ENCODE results near the gene YTHDF1. TPM values are rescaled to one million over a fixed set of nuclear protein-coding genes. Genes with fewer than 3 reads are reported as not detected.
A peak's percentile ranks its signal among the peaks of the same experiment; 100 is the strongest.

The YTHDF1 gene
- total RNA-seq, 2 experiments from 2014 or later, result 39.3 to 41.3 TPM

DNA sequence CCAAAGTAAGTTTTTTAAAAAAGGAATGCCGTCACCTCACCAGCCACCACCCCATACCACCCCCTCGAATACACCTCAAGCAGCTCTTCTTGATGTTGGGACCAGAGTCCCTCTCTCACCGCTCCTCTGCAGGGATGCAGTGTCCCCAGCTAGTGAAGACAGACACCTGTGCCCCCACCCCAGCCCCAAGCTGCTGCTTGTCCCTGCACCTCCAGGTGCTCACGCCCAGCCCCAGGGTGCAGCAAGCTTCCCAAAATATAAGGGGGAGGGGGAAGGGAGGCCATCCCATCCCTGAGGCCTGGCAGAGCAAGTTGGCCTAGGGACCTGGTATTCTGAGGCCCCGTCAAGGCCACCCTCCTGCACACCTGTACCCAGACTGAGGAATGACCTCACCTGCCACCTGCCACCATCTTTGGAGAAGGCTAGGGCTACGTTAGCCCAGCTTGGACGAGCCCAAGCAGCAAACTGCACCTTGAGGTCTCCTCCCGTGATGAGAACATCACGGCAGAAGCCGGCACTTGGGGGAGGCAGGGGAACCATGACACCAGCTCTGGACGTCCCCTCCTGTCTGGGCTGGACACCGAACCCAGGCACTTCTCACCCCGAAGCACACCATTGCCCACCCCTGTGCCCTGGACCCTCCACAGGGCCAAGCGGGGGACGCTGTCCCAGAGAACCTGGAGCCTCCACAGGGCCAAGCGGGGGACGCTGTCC is 25.9 kb downstream of the YTHDF1 start:
- CTCF ChIA-PET, result interaction anchor here (0.8 kb wide), 1 partner anchor 15 kb away, joined by 3 read pairs; no protein-coding TSS in a partner anchor
- peaks cover 3% of the 10 kb centered on the region for H3K36me3 Mint-ChIP-seq (ENCODE audit: low read depth)

DNA sequence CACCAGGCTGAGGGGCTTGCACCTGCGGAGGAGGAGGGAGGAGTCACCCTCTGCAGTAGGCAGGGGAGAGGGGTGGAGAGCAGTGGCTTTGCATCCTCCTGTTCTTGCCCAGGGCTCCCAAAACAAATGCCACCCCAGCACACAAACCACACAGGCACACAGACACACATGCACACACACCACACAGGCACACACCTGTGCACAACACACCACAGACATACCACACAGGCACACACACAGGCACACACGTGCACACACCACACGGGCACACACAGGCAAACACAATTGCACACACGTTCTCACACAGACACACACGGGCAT is 26.6 kb downstream of the YTHDF1 start:
- Mint-ChIP-seq H3K27me3 (no peaks in the 10 kb centered on the region), H3K4me1 (no peaks in the 10 kb centered on the region), H3K36me3 (ENCODE audit: low read depth) (no peaks in the 10 kb centered on the region), H3K4me3 (no peak overlapping the region), H3K9me3 (no peaks in the 10 kb centered on the region), H3K27ac (no peak overlapping the region)
- POLR2A ChIA-PET, result no interaction called here
- CTCF ChIA-PET, result no interaction called here
- no peak for DNase-seq

More for the DNA sequence above, 25.9 kb downstream of the YTHDF1 start:
- Mint-ChIP-seq H3K27ac (no peak overlapping the region), H3K4me1 (no peaks in the 10 kb centered on the region), H3K4me3 (no peak overlapping the region), H3K9me3 (no peaks in the 10 kb centered on the region), H3K27me3 (no peaks in the 10 kb centered on the region)
- no peak for DNase-seq
- POLR2A ChIA-PET, result no interaction called here

DNA sequence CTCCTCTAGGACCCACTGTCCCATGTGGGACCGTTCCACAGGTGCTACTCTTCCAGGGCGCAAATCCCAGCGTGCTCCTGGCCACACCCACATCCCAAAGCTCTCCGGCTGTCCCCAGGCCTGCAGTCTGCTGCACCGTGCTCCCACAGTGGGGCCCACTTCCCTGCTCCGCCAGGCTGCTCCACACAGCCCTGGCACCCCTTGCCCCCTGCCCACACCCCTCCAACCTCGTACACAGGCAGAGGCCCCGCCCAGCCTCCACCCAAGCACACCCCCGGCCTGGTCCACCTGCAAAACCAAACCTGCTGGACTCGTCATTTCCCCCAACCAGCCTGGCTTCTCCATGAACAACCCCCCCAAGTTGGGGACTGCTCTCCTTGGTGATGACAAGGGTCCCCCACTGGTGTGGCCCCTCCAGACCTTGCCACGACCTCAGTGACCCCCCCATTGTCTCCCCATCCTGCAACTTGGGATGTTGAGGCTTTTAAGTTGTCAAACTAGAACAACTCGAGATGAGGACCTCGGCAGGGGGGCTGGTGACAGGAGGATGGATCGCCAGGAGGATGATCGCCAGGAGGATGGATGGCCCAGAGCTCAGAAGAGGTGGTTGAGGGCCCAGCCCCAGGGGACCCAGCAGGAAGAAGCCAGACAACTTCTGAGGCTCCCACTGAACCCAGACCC is 27.1 kb downstream of the YTHDF1 start:
- ChIA-PET CTCF (no interaction called here), POLR2A (no interaction called here)
- H3K4me3 Mint-ChIP-seq, result no peak overlapping the region
- H3K27me3 Mint-ChIP-seq, result no peaks in the 10 kb centered on the region
- no peak for DNase-seq
- H3K9me3 Mint-ChIP-seq, result no peaks in the 10 kb centered on the region
- no peaks in the 10 kb centered on the region for H3K4me1 Mint-ChIP-seq
- H3K27ac Mint-ChIP-seq, result no peak overlapping the region
- no peaks in the 10 kb centered on the region for H3K36me3 Mint-ChIP-seq (ENCODE audit: low read depth)

DNA sequence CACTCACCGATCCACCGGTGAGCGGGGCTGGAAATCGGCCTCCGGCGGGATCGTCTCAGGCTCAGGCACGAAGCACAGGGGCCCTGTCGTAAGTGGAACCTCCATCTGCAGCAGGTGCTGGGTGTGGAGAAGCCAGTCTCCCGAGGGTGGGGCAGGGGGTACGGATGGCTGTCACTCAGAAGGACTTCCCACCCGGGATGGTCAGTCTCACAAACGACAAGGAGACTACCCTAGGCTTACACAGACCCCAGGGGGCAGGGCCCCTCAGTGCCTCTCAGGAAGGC is 27.8 kb downstream of the YTHDF1 start:
- Mint-ChIP-seq H3K4me3 (no peak overlapping the region), H3K27ac (no peak overlapping the region), H3K4me1 (no peaks in the 10 kb centered on the region), H3K27me3 (no peaks in the 10 kb centered on the region), H3K36me3 (ENCODE audit: low read depth) (no peaks in the 10 kb centered on the region), H3K9me3 (no peaks in the 10 kb centered on the region)
- DNase-seq, result no peak
- ChIA-PET CTCF (no interaction called here), POLR2A (no interaction called here)

DNA sequence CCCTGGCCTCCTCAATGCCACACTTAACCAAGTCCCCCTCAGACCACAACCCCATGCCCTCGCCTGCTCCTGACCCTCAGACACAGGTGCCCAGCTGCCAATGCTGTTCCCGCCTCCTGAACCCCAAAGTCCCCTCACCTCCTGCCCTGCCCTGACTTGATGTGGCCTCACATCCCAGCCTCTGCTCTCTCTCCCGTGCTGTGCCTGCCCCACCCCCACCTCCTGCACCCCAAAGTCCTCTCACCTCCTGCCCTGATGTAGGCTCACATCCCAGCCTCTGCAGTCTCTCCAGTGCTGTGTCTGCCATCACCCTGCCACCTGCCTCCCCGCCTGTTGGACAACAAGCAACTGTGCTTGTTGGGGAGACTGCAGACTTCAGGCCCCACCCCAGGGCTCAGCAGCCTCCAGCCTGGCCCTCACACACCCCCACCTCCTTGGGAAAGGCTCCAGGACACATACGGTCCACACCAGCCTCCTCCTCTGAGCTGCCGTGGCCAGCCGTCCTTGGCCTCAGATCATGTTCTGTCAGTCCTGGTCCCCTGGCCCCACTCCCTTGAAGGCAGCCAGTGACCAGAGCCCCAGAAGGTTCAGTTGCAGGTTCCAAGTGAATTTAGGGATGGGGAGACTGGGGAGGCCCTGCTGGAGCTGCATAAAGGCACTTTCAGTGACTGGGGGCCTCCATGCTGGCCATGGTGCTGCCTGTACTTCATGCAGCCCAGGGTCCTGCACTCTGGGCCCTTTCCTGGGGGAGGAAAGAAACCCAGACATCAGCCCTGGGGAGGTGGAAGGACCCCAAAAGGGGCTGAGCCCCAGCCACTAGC is 28.4 kb downstream of the YTHDF1 start:
- POLR2A ChIA-PET, result no interaction called here
- H3K4me1 Mint-ChIP-seq, result no peaks in the 10 kb centered on the region
- H3K4me3 Mint-ChIP-seq, result no peak overlapping the region
- H3K27me3 Mint-ChIP-seq, result no peaks in the 10 kb centered on the region
- CTCF ChIA-PET, result interaction anchor here (0.9 kb wide), 1 partner anchor 11 kb away, joined by 3 read pairs; no protein-coding TSS in a partner anchor
- H3K36me3 Mint-ChIP-seq (ENCODE audit: low read depth), result no peaks in the 10 kb centered on the region
- H3K27ac Mint-ChIP-seq, result no peak overlapping the region
- H3K9me3 Mint-ChIP-seq, result no peaks in the 10 kb centered on the region
- no peak for DNase-seq

DNA sequence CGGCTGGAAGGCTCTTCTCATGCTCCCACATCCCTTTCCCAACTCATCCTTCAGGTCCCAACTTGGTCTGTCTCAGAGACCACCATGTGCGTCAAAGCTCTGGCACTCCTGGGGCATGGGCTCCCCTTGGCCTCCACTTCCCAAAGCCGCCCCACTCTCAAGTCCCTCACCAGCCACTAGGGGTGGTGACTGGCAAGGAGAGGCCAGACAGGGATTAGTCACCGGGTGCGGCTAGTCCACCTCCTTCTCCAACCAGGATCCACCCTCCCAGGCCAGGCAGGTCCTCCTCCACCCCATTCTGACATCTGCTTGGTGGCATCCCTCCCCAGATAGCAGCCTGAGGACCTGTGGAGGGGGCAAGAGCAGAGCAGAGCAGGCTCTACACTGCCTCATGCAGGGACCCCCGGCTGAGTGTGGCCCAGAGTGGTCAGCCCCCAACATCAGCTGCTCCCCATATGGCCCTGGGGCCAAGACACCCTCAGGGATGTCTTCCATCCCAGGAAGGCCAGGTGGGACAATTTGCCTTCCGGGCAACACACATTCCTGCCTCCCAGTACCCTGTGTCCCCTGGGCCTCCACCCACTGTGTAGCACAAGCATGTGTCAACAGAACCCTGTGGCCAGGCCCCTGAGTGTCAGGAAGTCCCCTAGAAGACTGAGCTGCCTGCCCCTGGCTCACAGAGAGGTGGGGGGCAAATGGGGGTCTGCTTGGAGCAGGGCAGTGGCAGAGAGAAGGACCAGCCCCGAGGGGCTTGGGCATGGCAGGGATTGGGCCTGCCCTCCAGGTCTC is 29.2 kb downstream of the YTHDF1 start:
- Mint-ChIP-seq H3K9me3 (no peaks in the 10 kb centered on the region), H3K4me1 (no peaks in the 10 kb centered on the region), H3K27ac (no peak overlapping the region), H3K4me3 (no peak overlapping the region), H3K36me3 (ENCODE audit: low read depth) (no peaks in the 10 kb centered on the region), H3K27me3 (peaks cover 2% of the 10 kb centered on the region)
- ChIA-PET CTCF (interaction anchor here (0.9 kb wide), 1 partner anchor 11 kb away, joined by 3 read pairs; no protein-coding TSS in a partner anchor), POLR2A (no interaction called here)
- DNase-seq, result no peak

DNA sequence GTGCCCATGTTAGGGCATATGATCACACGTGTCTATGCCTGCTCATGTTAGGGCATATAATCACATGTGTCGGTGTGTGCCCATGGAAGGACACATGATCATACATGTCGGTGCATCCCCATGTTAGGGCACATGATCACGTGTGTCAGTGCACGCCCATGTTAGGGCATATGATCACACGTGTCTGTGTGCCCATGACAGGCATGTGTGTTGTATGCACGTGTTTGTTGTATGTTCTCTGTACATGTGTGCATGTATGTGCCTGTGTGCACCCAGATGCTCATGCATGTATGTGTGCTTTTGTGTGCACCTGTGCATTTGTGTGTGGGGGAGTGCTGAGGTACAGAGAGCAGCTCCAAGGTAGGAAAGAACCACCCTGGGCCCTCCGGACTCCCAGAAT is 29.8 kb downstream of the YTHDF1 start:
- Mint-ChIP-seq H3K27ac (no peak overlapping the region), H3K4me3 (no peak overlapping the region), H3K36me3 (ENCODE audit: low read depth) (no peaks in the 10 kb centered on the region), H3K4me1 (no peaks in the 10 kb centered on the region), H3K9me3 (no peaks in the 10 kb centered on the region), H3K27me3 (peaks cover 4% of the 10 kb centered on the region)
- CTCF ChIA-PET, result no interaction called here
- no peak for DNase-seq
- POLR2A ChIA-PET, result no interaction called here

DNA sequence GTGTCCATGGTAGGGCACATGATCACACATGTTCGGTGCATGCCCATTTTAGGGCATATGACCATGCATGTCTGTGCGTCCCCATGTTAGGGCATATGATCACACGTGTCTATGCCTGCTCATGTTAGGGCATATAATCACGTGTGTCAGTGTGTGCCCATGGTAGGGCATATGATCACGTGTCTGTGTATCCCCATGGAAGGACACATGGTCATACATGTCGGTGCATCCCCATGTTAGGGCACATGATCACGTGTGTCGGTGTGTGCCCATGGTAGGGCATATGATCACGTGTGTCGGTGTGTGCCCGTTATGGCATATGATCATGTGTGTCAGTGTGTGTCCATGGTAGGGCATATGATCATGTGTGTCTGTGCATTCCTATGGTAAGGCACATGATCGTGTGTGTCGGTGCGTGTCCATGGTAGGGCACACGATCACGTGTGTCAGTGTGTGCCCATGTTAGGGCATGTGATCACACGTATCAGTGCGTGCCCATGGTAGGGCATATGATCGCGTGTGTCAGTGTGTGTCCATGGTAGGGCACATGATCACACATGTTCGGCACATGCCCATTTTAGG is 30.6 kb downstream of the YTHDF1 start:
- no peaks in the 10 kb centered on the region for H3K4me1 Mint-ChIP-seq
- H3K4me3 Mint-ChIP-seq, result no peak overlapping the region
- CTCF ChIA-PET, result no interaction called here
- no peaks in the 10 kb centered on the region for H3K9me3 Mint-ChIP-seq
- H3K27ac Mint-ChIP-seq, result no peak overlapping the region
- peaks cover 9% of the 10 kb centered on the region for H3K27me3 Mint-ChIP-seq
- no peaks in the 10 kb centered on the region for H3K36me3 Mint-ChIP-seq (ENCODE audit: low read depth)
- no peak for DNase-seq
- POLR2A ChIA-PET, result no interaction called here

DNA sequence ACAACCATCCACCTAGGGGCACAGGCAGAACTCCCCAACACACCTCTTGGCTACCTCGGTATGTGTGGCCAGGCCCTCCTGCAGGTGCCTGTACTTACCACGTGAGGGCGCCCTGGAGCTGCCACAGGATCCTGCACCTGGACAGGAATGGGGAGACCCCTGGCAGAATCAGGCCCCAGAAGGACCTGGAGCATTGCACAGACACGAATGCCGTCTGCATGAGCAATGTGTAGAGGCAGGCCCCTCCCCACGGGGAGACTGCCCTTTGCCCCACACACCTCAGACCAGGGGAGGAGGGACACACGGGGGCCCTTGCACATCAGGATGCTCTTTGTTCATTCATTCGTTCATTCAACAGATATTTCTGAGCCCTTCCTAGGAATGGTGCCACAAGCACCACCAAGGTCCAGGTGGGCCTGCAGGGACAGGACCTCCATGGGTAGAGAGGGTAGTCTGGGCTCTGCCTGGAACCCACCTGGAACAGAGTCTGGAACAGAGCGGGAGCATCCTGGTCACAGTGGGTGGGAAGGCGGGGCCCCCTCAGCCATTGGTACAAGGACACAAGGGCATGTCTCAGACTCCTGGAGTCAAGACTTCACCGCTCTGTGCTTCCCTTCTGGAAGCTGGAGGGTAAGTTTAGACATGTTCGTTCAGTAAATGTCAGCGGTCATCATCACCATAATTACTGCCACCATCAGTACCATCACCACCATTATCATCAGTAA is 32.3 kb downstream of the YTHDF1 start:
- H3K4me3 Mint-ChIP-seq, result no peak overlapping the region
- H3K27ac Mint-ChIP-seq, result no peak overlapping the region
- H3K27me3 Mint-ChIP-seq, result peaks cover 19% of the 10 kb centered on the region
- DNase-seq, result peak; percentile 54
- ChIA-PET POLR2A (no interaction called here), CTCF (interaction anchor here (0.5 to 1.1 kb wide), 3 partner anchors 9 to 139 kb away, joined by 3 read pairs; no protein-coding TSS in a partner anchor)
- peaks cover 2% of the 10 kb centered on the region for H3K4me1 Mint-ChIP-seq
- H3K9me3 Mint-ChIP-seq, result no peaks in the 10 kb centered on the region
- no peaks in the 10 kb centered on the region for H3K36me3 Mint-ChIP-seq (ENCODE audit: low read depth)

DNA sequence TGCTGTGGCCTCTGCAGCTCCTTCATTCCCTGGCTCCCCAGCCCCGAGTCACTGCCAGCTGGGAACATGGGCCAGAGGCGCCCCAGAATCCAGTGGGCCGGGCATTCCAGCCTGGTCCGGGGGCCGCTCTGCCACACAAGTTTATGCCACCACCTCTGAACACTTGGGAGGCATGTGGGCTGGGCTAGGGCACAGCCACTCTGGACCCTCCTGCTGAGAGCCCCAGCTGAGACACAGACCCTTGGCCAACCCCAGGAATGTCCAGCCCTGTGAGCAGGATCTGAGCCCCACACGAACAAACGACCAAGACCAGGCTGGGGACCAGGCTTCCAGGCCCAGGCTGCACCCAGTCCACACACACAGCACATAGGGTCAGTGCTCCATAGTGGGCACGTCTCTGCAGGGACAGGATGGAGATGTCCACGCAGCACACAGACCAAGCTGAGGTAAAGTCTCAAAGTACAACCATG is 33.0 kb downstream of the YTHDF1 start:
- peaks cover 2% of the 10 kb centered on the region for H3K4me1 Mint-ChIP-seq
- H3K9me3 Mint-ChIP-seq, result no peaks in the 10 kb centered on the region
- no peak for DNase-seq
- H3K27me3 Mint-ChIP-seq, result peaks cover 19% of the 10 kb centered on the region
- ChIA-PET CTCF (interaction anchor here (1.0 to 1.1 kb wide), 2 partner anchors 48 to 211 kb away, joined by 3 read pairs; no protein-coding TSS in a partner anchor), POLR2A (no interaction called here)
- no peak overlapping the region for H3K4me3 Mint-ChIP-seq
- no peak overlapping the region for H3K27ac Mint-ChIP-seq
- H3K36me3 Mint-ChIP-seq (ENCODE audit: low read depth), result no peaks in the 10 kb centered on the region

DNA sequence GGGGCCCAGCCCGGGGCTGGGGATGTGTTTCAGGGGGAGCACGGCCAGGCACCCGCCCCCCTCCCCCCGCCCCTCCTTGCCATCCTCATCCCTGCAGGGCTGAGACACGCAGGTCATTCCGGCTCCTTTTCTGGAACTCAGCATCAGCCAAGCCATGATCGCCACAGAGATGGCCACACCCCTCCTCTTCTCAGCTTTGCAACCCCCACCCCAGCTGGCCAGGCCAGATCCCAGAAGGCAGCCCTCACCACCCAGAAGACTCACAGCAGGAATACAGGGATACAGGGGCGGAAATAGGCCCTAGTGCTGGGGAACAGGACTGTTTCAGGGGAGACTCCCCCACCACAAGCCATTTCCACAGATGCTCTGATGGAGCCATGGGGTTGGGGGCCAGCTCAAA is 33.5 kb downstream of the YTHDF1 start:
- Mint-ChIP-seq H3K4me1 (peaks cover 2% of the 10 kb centered on the region), H3K27me3 (peaks cover 21% of the 10 kb centered on the region), H3K27ac (no peak overlapping the region), H3K4me3 (no peak overlapping the region), H3K36me3 (ENCODE audit: low read depth) (no peaks in the 10 kb centered on the region), H3K9me3 (no peaks in the 10 kb centered on the region)
- CTCF ChIA-PET, result interaction anchor here (0.8 to 1.1 kb wide), 3 partner anchors 12 to 210 kb away, joined by 3 read pairs; no protein-coding TSS in a partner anchor
- POLR2A ChIA-PET, result no interaction called here
- no peak for DNase-seq

DNA sequence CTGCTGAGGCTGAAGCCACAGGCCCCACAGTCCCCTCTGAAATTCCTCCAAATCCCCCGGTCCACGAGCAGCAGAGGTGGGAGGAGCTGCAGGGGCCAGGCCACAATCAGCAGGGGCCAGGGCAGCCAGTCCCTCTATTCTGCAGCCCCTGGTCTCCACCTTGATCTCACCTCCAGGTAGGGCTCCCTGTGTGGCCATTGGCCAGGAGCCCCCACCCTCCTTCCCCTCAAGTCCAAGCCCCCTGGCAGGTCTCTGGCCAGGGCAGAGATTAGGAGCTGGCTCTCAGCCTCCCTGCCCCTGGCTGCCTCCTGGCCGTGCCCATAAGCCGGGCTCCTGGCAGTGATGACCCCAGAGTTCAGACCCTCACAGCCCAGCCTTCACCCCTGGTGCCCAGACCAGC is 34.7 kb downstream of the YTHDF1 start:
- no peak overlapping the region for H3K4me3 Mint-ChIP-seq
- POLR2A ChIA-PET, result no interaction called here
- peaks cover 31% of the 10 kb centered on the region for H3K27me3 Mint-ChIP-seq
- H3K4me1 Mint-ChIP-seq, result peaks cover 3% of the 10 kb centered on the region
- DNase-seq, result no peak
- H3K27ac Mint-ChIP-seq, result no peak overlapping the region
- CTCF ChIA-PET, result interaction anchor here (1.2 kb wide), 1 partner anchor 12 kb away, joined by 3 read pairs; no protein-coding TSS in a partner anchor
- no peaks in the 10 kb centered on the region for H3K36me3 Mint-ChIP-seq (ENCODE audit: low read depth)
- H3K9me3 Mint-ChIP-seq, result no peaks in the 10 kb centered on the region
